Activated naive CD4-positive, alpha-beta T cell treated with anti-CD3 and anti-CD28 coated beads for 36 hours (primary cell): ENCODE results near the gene EMILIN2. TPM values are rescaled to one million over a fixed set of nuclear protein-coding genes. Genes with fewer than 3 reads are reported as not detected.
"Not testable (repeated sequence)": the region's sequence is repeated elsewhere in the genome, so short reads cannot be mapped to it uniquely, and the experiment has no call there.

ENCODE experiments used
- CTCF ChIA-PET: fragments of 350-600 bp; sonication (Branson Sonifier 250); formaldehyde crosslinking; loops from one replicate; lab custom pipeline; 2021; ENCODE audit warnings: antibody characterized with exemption; lab: Charles Lee
- DNase-seq: peaks from one replicate; pipeline ENCODE4 v3.0.0-alpha.2; 2020
- H3K27ac Mint-ChIP-seq: one replicate; pipeline ENCODE4 v1.8.0; 2021; ENCODE audit warnings: mild to moderate bottlenecking, mixed read lengths
- H3K27me3 Mint-ChIP-seq: one replicate; pipeline ENCODE4 v1.8.0; 2021; ENCODE audit warnings: low read depth, mixed read lengths
- H3K36me3 Mint-ChIP-seq: one replicate; pipeline ENCODE4 v1.8.0; 2021; ENCODE audit warnings: low read depth, mixed read lengths
- H3K4me1 Mint-ChIP-seq: one replicate; pipeline ENCODE4 v1.8.0; 2021; ENCODE audit warnings: low read depth, mixed read lengths
- H3K4me3 Mint-ChIP-seq: one replicate; pipeline ENCODE4 v1.8.0; 2021; ENCODE audit warnings: mild to moderate bottlenecking, moderate library complexity, mixed read lengths
- H3K9me3 Mint-ChIP-seq: one replicate; pipeline ENCODE4 v1.8.0; 2021; ENCODE audit warnings: mixed read lengths
- intact Hi-C: fragments of 100-400 bp; cut with micrococcal nuclease; formaldehyde crosslinking; loops from one replicate; pipeline ENCODE4 v1.15.1; 2023
- total RNA-seq, 2 experiments: library from RNA; stranded (reverse); gene quantifications; one replicate each; pipeline ENCODE4 v1.2.3, GENCODE V29; 2021

EMILIN2 gene
- total RNA-seq, 2 experiments from 2014 or later = 12.2 to 13.2 TPM

- no peaks in the 10 kb centered on the region for H3K9me3 Mint-ChIP-seq
- H3K4me3 Mint-ChIP-seq = peak overlapping the region; percentile 83
- peaks cover 31% of the 10 kb centered on the region for H3K27me3 Mint-ChIP-seq
- no peak overlapping the region for H3K27ac Mint-ChIP-seq
- H3K4me1 Mint-ChIP-seq = peaks cover 18% of the 10 kb centered on the region
- no peaks in the 10 kb centered on the region for H3K36me3 Mint-ChIP-seq
- CTCF ChIA-PET = interaction anchor here (0.7 kb wide), 1 partner anchor 398 kb away, joined by 3 read pairs; no protein-coding TSS in a partner anchor
- intact Hi-C loops = loop anchor here (5.0 kb wide), 5 partner anchors 44 to 279 kb away; partner anchors contain the start of genes METTL4 and NDC80
- DNase-seq = no peak
Observed at GRCh38 chr18:2848247-2849246, 1.7 kb downstream of the EMILIN2 start.

- intact Hi-C loops = no loop called here
- Mint-ChIP-seq H3K36me3 (no peaks in the 10 kb centered on the region), H3K27me3 (peaks cover 28% of the 10 kb centered on the region), H3K4me1 (peaks cover 22% of the 10 kb centered on the region), H3K27ac (no peak overlapping the region), H3K4me3 (no peak overlapping the region), H3K9me3 (no peaks in the 10 kb centered on the region)
- CTCF ChIA-PET = interaction anchor here (0.6 kb wide), 2 partner anchors 33 to 90 kb away, joined by 3 read pairs; no protein-coding TSS in a partner anchor
- DNase-seq = no peak
Observed at GRCh38 chr18:2850816-2851215, 4.0 kb downstream of the EMILIN2 start.

- CTCF ChIA-PET = no interaction called here
- intact Hi-C loops = no loop called here
Observed at GRCh38 chr18:2851771-2852170, 5.0 kb downstream of the EMILIN2 start.

GRCh38 chr18:2852460-2852859, 5.7 kb downstream of the EMILIN2 start:
- H3K36me3 Mint-ChIP-seq, CTCF ChIA-PET, H3K27ac Mint-ChIP-seq, H3K9me3 Mint-ChIP-seq, DNase-seq, H3K4me3 Mint-ChIP-seq, intact Hi-C loops: not testable (repeated sequence)
- Mint-ChIP-seq H3K27me3 (peaks cover 23% of the 10 kb centered on the region), H3K4me1 (peaks cover 26% of the 10 kb centered on the region)

More at GRCh38 chr18:2851771-2852170, 5.0 kb downstream of the EMILIN2 start:
- no peak for DNase-seq
- Mint-ChIP-seq H3K27me3 (peaks cover 23% of the 10 kb centered on the region), H3K4me3 (no peak overlapping the region), H3K27ac (no peak overlapping the region), H3K36me3 (no peaks in the 10 kb centered on the region), H3K4me1 (peaks cover 25% of the 10 kb centered on the region), H3K9me3 (no peaks in the 10 kb centered on the region)

- H3K27ac Mint-ChIP-seq = no peak overlapping the region
- intact Hi-C loops = no loop called here
- peaks cover 18% of the 10 kb centered on the region for H3K27me3 Mint-ChIP-seq
- H3K4me1 Mint-ChIP-seq = peaks cover 21% of the 10 kb centered on the region
- CTCF ChIA-PET = no interaction called here
- no peaks in the 10 kb centered on the region for H3K36me3 Mint-ChIP-seq
- DNase-seq = no peak
- no peaks in the 10 kb centered on the region for H3K9me3 Mint-ChIP-seq
- H3K4me3 Mint-ChIP-seq = no peak overlapping the region
Observed at GRCh38 chr18:2853173-2853925, 6.5 kb downstream of the EMILIN2 start.

- Mint-ChIP-seq H3K4me3 (no peak overlapping the region), H3K27me3 (peaks cover 10% of the 10 kb centered on the region), H3K4me1 (peaks cover 17% of the 10 kb centered on the region), H3K36me3 (no peaks in the 10 kb centered on the region), H3K9me3 (no peaks in the 10 kb centered on the region), H3K27ac (no peak overlapping the region)
- intact Hi-C loops = no loop called here
- DNase-seq = no peak
- CTCF ChIA-PET = no interaction called here
Observed at GRCh38 chr18:2853926-2854664, 7.3 kb downstream of the EMILIN2 start.

GRCh38 chr18:2854875-2855274, 8.1 kb downstream of the EMILIN2 start:
- Mint-ChIP-seq H3K9me3 (no peaks in the 10 kb centered on the region), H3K36me3 (no peaks in the 10 kb centered on the region), H3K27ac (no peak overlapping the region), H3K4me1 (peaks cover 17% of the 10 kb centered on the region), H3K27me3 (peaks cover 4% of the 10 kb centered on the region), H3K4me3 (no peak overlapping the region)
- CTCF ChIA-PET = no interaction called here
- DNase-seq = no peak
- intact Hi-C loops = no loop called here

- DNase-seq = no peak
- CTCF ChIA-PET = no interaction called here
- H3K4me3 Mint-ChIP-seq = no peak overlapping the region
- no peak overlapping the region for H3K27ac Mint-ChIP-seq
- intact Hi-C loops = no loop called here
- H3K27me3 Mint-ChIP-seq = peaks cover 1% of the 10 kb centered on the region
- peaks cover 14% of the 10 kb centered on the region for H3K4me1 Mint-ChIP-seq
- H3K36me3 Mint-ChIP-seq = no peaks in the 10 kb centered on the region
- no peaks in the 10 kb centered on the region for H3K9me3 Mint-ChIP-seq
Observed at GRCh38 chr18:2855560-2856350, 8.9 kb downstream of the EMILIN2 start.

GRCh38 chr18:2856547-2857170, 9.9 kb downstream of the EMILIN2 start:
- Mint-ChIP-seq H3K36me3 (no peaks in the 10 kb centered on the region), H3K9me3 (no peaks in the 10 kb centered on the region), H3K27ac (no peak overlapping the region), H3K4me1 (peaks cover 13% of the 10 kb centered on the region), H3K27me3 (no peaks in the 10 kb centered on the region), H3K4me3 (no peak overlapping the region)
- peak; percentile 24 for DNase-seq
- intact Hi-C loops = no loop called here
- CTCF ChIA-PET = interaction anchor here (0.6 kb wide), 1 partner anchor 324 kb away, joined by 3 read pairs; no protein-coding TSS in a partner anchor

- intact Hi-C loops = no loop called here
- DNase-seq = no peak
- Mint-ChIP-seq H3K36me3 (no peaks in the 10 kb centered on the region), H3K27me3 (no peaks in the 10 kb centered on the region), H3K9me3 (no peaks in the 10 kb centered on the region), H3K4me3 (no peak overlapping the region), H3K27ac (no peak overlapping the region), H3K4me1 (peaks cover 13% of the 10 kb centered on the region)
- CTCF ChIA-PET = no interaction called here
Observed at GRCh38 chr18:2857491-2858131, 10.8 kb downstream of the EMILIN2 start.

GRCh38 chr18:2860397-2860796, 13.6 kb downstream of the EMILIN2 start:
- intact Hi-C loops, H3K36me3 Mint-ChIP-seq, H3K27ac Mint-ChIP-seq, H3K9me3 Mint-ChIP-seq, DNase-seq, CTCF ChIA-PET, H3K27me3 Mint-ChIP-seq, H3K4me3 Mint-ChIP-seq: not testable (repeated sequence)
- peaks cover 11% of the 10 kb centered on the region for H3K4me1 Mint-ChIP-seq
